Measurements from ENCODE around the gene LRRC19. TPM values are rescaled to one million over a fixed set of nuclear protein-coding genes. Genes with fewer than 3 reads are reported as not detected.
A peak's percentile ranks its signal among the peaks of the same experiment; 100 is the strongest.

LRRC19 gene
- total RNA-seq, 1 experiment from 2014 or later = not detected

DNA sequence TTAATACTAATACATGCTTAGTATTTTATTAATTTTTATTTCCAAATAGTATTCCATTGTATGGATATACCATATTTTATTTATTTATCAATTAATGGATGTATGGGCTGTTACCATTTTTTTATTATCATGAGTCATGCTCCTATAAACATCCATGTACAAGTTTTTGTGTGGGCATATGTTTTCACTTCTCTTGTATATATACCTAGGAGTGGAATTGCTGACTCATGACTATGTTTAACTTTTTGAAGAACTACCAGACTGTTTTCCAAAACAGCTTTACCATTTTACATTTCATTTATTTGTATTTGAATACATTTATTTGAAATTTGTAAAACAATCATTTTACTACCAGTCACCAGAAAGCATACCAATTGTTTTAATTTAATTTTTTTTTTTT is 14.1 kb upstream of the LRRC19 start:
- no peaks in the 10 kb centered on the region for H4K20me1 ChIP-seq (ENCODE audit: low read length)
- intact Hi-C loops (cut with micrococcal nuclease) = no loop called here
- no peaks in the 10 kb centered on the region for H3F3A ChIP-seq (ENCODE audit: low read length, unreplicated experiment)
- H3K79me2 ChIP-seq (ENCODE audit: low read length) = no peaks in the 10 kb centered on the region
- H3K27me3 ChIP-seq (ENCODE audit: low read length) = no peaks in the 10 kb centered on the region
- H3K27ac ChIP-seq (ENCODE audit: low read length) = no peak overlapping the region
- H3K36me3 ChIP-seq (ENCODE audit: low read depth, low read length) = no peaks in the 10 kb centered on the region
- no peak overlapping the region for H3K4me3 ChIP-seq (ENCODE audit: low read length)
- TF ChIP-seq, protein P1, sequence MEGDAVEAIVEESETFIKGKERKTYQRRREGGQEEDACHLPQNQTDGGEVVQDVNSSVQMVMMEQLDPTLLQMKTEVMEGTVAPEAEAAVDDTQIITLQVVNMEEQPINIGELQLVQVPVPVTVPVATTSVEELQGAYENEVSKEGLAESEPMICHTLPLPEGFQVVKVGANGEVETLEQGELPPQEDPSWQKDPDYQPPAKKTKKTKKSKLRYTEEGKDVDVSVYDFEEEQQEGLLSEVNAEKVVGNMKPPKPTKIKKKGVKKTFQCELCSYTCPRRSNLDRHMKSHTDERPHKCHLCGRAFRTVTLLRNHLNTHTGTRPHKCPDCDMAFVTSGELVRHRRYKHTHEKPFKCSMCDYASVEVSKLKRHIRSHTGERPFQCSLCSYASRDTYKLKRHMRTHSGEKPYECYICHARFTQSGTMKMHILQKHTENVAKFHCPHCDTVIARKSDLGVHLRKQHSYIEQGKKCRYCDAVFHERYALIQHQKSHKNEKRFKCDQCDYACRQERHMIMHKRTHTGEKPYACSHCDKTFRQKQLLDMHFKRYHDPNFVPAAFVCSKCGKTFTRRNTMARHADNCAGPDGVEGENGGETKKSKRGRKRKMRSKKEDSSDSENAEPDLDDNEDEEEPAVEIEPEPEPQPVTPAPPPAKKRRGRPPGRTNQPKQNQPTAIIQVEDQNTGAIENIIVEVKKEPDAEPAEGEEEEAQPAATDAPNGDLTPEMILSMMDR (conservative IDR thresholded peaks at IDR 0.05; ENCODE audit: low read depth, low read length) = no peak
- TF ChIP-seq EZH2 (IDR thresholded peaks at IDR 0.05; ENCODE audit: low read length, unreplicated experiment) (no peak), EZH2phosphoT487 (IDR thresholded peaks at IDR 0.05; ENCODE audit: borderline replicate concordance, low read length) (no peak)
- H3K4me1 ChIP-seq (ENCODE audit: insufficient read depth, low read length) = no peaks in the 10 kb centered on the region
- ATAC-seq = peak; percentile 37
- H3K4me2 ChIP-seq (ENCODE audit: low read length) = no peak overlapping the region
- H2AFZ ChIP-seq (ENCODE audit: low read length) = no peak overlapping the region
- BruUV-seq (replicated peaks) = no TSS peak
- POLR2A ChIA-PET (ENCODE audit: unreplicated experiment) = interaction anchor here (0.6 kb wide), 1 partner anchor 606 kb away, joined by 4 read pairs; no protein-coding TSS in a partner anchor
- CTCF ChIA-PET = interaction anchor here (0.7 kb wide), 1 partner anchor 228 kb away, joined by 5 read pairs; no protein-coding TSS in a partner anchor
- no peaks in the 10 kb centered on the region for H3K9me2 ChIP-seq (replicated peaks; ENCODE audit: low read length)
- DNase-seq = peak; percentile 38
- H3K9ac ChIP-seq (ENCODE audit: low read length) = no peak overlapping the region
- H3K9me3 ChIP-seq (ENCODE audit: low read length) = no peaks in the 10 kb centered on the region

DNA sequence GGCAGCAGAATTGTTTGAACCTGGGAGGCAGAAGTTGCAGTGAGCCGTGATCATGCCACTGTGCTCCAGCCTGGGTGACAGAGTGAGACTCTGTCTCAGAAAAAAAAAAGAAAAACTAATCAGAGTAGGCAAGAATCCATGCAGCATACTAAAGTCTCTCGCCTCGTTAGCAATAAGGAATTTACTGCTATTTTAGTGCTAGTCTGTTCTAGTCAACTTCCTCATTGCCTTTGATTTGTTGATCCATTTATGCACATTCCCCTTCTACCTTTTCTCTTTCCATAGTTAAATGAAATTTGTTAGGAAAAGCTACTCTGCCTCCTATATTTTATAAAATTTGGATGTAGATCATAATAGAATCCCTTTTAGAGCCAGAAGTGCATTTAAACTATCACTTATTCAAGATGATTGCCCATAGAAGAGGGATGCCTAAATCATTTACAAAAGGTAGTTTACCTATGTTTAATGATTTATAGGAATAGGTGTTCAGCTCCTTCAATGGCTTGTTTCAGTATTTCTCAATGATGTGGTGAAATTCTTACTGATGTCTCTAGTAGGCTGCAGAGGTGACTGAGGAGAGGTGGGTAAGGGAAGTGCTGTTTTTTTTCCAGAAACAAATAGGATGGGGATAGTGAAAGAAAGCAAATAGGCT is 1.9 kb downstream of the LRRC19 start:
- intact Hi-C loops (cut with micrococcal nuclease) = no loop called here
- no peak for ATAC-seq

DNA sequence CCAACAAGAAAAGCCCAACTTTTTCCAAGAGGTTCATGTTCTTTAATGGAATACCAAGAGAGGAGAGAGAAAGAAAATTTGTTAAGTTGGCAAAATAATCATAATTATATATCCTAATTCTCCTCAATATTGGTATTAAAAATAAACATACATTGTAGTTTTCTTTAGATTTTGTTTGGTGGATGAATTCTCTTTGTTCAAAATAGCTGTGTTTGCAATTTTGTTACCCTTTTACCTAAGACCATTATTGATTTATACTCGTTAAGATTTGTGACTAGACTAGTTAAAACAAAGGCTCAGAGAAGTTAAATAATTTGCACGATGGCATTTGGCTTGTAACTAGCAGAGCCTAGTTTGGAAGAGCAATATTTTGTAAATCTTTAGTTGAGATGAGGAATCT is 9.7 kb downstream of the LRRC19 start:
- no peaks in the 10 kb centered on the region for H3K4me1 ChIP-seq (ENCODE audit: insufficient read depth, low read length)
- H3K9me3 ChIP-seq (ENCODE audit: low read length) = no peaks in the 10 kb centered on the region
- DNase-seq (no peak), ATAC-seq (no peak)
- ChIA-PET POLR2A (ENCODE audit: unreplicated experiment) (no interaction called here), CTCF (no interaction called here)
- no peaks in the 10 kb centered on the region for H3F3A ChIP-seq (ENCODE audit: low read length, unreplicated experiment)
- BruUV-seq (replicated peaks) = no TSS peak
- H3K9ac ChIP-seq (ENCODE audit: low read length) = no peak overlapping the region
- no peak overlapping the region for H3K4me2 ChIP-seq (ENCODE audit: low read length)
- no peaks in the 10 kb centered on the region for H3K36me3 ChIP-seq (ENCODE audit: low read depth, low read length)
- TF ChIP-seq EZH2phosphoT487 (IDR thresholded peaks at IDR 0.05; ENCODE audit: borderline replicate concordance, low read length) = no peak
- no peak for TF ChIP-seq EZH2 (IDR thresholded peaks at IDR 0.05; ENCODE audit: low read length, unreplicated experiment)
- TF ChIP-seq, protein P1 (conservative IDR thresholded peaks at IDR 0.05; ENCODE audit: low read depth, low read length) = no peak
- H2AFZ ChIP-seq (ENCODE audit: low read length) = no peak overlapping the region
- no peaks in the 10 kb centered on the region for H3K9me2 ChIP-seq (replicated peaks; ENCODE audit: low read length)
- intact Hi-C loops (cut with micrococcal nuclease) = no loop called here
- no peaks in the 10 kb centered on the region for H3K79me2 ChIP-seq (ENCODE audit: low read length)
- no peak overlapping the region for H3K4me3 ChIP-seq (ENCODE audit: low read length)
- H3K27ac ChIP-seq (ENCODE audit: low read length) = no peak overlapping the region
- H4K20me1 ChIP-seq (ENCODE audit: low read length) = no peaks in the 10 kb centered on the region
- H3K27me3 ChIP-seq (ENCODE audit: low read length) = no peaks in the 10 kb centered on the region

More for the DNA sequence above, 1.9 kb downstream of the LRRC19 start:
- no peak for DNase-seq
- Histone ChIP-seq H3K27me3 (ENCODE audit: low read length) (no peaks in the 10 kb centered on the region), H3K4me2 (ENCODE audit: low read length) (no peak overlapping the region), H3F3A (ENCODE audit: low read length, unreplicated experiment) (no peaks in the 10 kb centered on the region), H3K4me1 (ENCODE audit: insufficient read depth, low read length) (no peaks in the 10 kb centered on the region), H3K9me3 (ENCODE audit: low read length) (no peaks in the 10 kb centered on the region), H3K27ac (ENCODE audit: low read length) (no peak overlapping the region), H3K9me2 (replicated peaks; ENCODE audit: low read length) (no peaks in the 10 kb centered on the region), H3K9ac (ENCODE audit: low read length) (no peak overlapping the region), H4K20me1 (ENCODE audit: low read length) (no peaks in the 10 kb centered on the region), H3K36me3 (ENCODE audit: low read depth, low read length) (no peaks in the 10 kb centered on the region), H2AFZ (ENCODE audit: low read length) (no peak overlapping the region), H3K4me3 (ENCODE audit: low read length) (no peak overlapping the region), H3K79me2 (ENCODE audit: low read length) (no peaks in the 10 kb centered on the region)
- CTCF ChIA-PET = no interaction called here
- BruUV-seq (replicated peaks) = no TSS peak
- POLR2A ChIA-PET (ENCODE audit: unreplicated experiment) = no interaction called here
- no peak for TF ChIP-seq EZH2 (IDR thresholded peaks at IDR 0.05; ENCODE audit: low read length, unreplicated experiment)
